Measurements from ENCODE around the gene TLE5.
"Not testable (repeated sequence)": the region's sequence is repeated elsewhere in the genome, so short reads cannot be mapped to it uniquely, and the experiment has no call there.

Gene TLE5

GRCh38 chr19:3095441-3096191 lies 33.3 kb upstream of the TLE5 start:
- TF ChIP-seq CTCF (IDR thresholded peaks at IDR 0.05; ENCODE audit: low read depth, low read length): no peak
- H3K4me3 ChIP-seq (ENCODE audit: low read depth, low read length): peak overlapping the region; percentile 95

- peak overlapping the region; percentile 95 for H3K4me3 ChIP-seq (ENCODE audit: low read depth, low read length)
- no peak for TF ChIP-seq CTCF (IDR thresholded peaks at IDR 0.05; ENCODE audit: low read depth, low read length)
Observed at GRCh38 chr19:3094601-3095440, 32.5 kb upstream of the TLE5 start.

- H3K4me3 ChIP-seq (ENCODE audit: low read depth, low read length): not testable (repeated sequence)
Observed at GRCh38 chr19:3089299-3089855, 27.1 kb upstream of the TLE5 start.

GRCh38 chr19:3087769-3088168 lies 25.5 kb upstream of the TLE5 start:
- TF ChIP-seq CTCF (IDR thresholded peaks at IDR 0.05; ENCODE audit: low read depth, low read length): no peak
- H3K4me3 ChIP-seq (ENCODE audit: low read depth, low read length): no peak overlapping the region

- no peak overlapping the region for H3K4me3 ChIP-seq (ENCODE audit: low read depth, low read length)
- no peak for TF ChIP-seq CTCF (IDR thresholded peaks at IDR 0.05; ENCODE audit: low read depth, low read length)
Observed at GRCh38 chr19:3084943-3085342, 22.6 kb upstream of the TLE5 start.

GRCh38 chr19:3083964-3084363 lies 21.7 kb upstream of the TLE5 start:
- TF ChIP-seq CTCF (IDR thresholded peaks at IDR 0.05; ENCODE audit: low read depth, low read length): no peak
- no peak overlapping the region for H3K4me3 ChIP-seq (ENCODE audit: low read depth, low read length)

- no peak for TF ChIP-seq CTCF (IDR thresholded peaks at IDR 0.05; ENCODE audit: low read depth, low read length)
- H3K4me3 ChIP-seq (ENCODE audit: low read depth, low read length): no peak overlapping the region
Observed at GRCh38 chr19:3082331-3082730, 20.0 kb upstream of the TLE5 start.

Measured in WI38 (cell line).